ENCODE data around the gene MYH15. TPM values are rescaled to one million over a fixed set of nuclear protein-coding genes. Genes with fewer than 3 reads are reported as not detected.

The MYH15 gene
- total RNA-seq, 1 donor, result 0.36 TPM

GRCh38 chr3:108342837-108343486 is 167.4 kb downstream of the MYH15 start:
- Histone ChIP-seq H3K36me3 (ENCODE audit: insufficient read depth, low read length) (no peaks in the 10 kb centered on the region), H3K4me2 (ENCODE audit: insufficient read depth, low read length) (no peak overlapping the region), H3K9me3 (ENCODE audit: low read depth, low read length) (no peaks in the 10 kb centered on the region), H3K27me3 (ENCODE audit: insufficient read depth, low read length) (peaks cover 7% of the 10 kb centered on the region), H3K4me3 (ENCODE audit: insufficient read depth, low read length) (no peak overlapping the region), H3K4me1 (ENCODE audit: insufficient read depth, low read length) (no peaks in the 10 kb centered on the region), H3K27ac (ENCODE audit: low read depth, low read length) (no peak overlapping the region), H4K20me1 (ENCODE audit: insufficient read depth, low read length) (no peaks in the 10 kb centered on the region), H3K79me2 (ENCODE audit: insufficient read depth, low read length) (no peaks in the 10 kb centered on the region), H2AFZ (ENCODE audit: low read length) (no peak overlapping the region)
- peak; percentile 34 for DNase-seq (ENCODE audit: insufficient read length, low spot score, missing footprints)
- TF ChIP-seq, protein P1, sequence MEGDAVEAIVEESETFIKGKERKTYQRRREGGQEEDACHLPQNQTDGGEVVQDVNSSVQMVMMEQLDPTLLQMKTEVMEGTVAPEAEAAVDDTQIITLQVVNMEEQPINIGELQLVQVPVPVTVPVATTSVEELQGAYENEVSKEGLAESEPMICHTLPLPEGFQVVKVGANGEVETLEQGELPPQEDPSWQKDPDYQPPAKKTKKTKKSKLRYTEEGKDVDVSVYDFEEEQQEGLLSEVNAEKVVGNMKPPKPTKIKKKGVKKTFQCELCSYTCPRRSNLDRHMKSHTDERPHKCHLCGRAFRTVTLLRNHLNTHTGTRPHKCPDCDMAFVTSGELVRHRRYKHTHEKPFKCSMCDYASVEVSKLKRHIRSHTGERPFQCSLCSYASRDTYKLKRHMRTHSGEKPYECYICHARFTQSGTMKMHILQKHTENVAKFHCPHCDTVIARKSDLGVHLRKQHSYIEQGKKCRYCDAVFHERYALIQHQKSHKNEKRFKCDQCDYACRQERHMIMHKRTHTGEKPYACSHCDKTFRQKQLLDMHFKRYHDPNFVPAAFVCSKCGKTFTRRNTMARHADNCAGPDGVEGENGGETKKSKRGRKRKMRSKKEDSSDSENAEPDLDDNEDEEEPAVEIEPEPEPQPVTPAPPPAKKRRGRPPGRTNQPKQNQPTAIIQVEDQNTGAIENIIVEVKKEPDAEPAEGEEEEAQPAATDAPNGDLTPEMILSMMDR (IDR thresholded peaks at IDR 0.05; ENCODE audit: extremely low read depth, low read depth, low read length), result no peak

GRCh38 chr3:108341911-108342310 is 168.5 kb downstream of the MYH15 start:
- no peaks in the 10 kb centered on the region for H3K79me2 ChIP-seq (ENCODE audit: insufficient read depth, low read length)
- H3K27me3 ChIP-seq (ENCODE audit: insufficient read depth, low read length), result peaks cover 7% of the 10 kb centered on the region
- H2AFZ ChIP-seq (ENCODE audit: low read length), result no peak overlapping the region

GRCh38 chr3:108338901-108339545 is 171.4 kb downstream of the MYH15 start:
- no peak for DNase-seq (ENCODE audit: insufficient read length, low spot score, missing footprints)
- Histone ChIP-seq H3K4me1 (ENCODE audit: insufficient read depth, low read length) (no peaks in the 10 kb centered on the region), H3K79me2 (ENCODE audit: insufficient read depth, low read length) (no peaks in the 10 kb centered on the region), H3K27me3 (ENCODE audit: insufficient read depth, low read length) (peaks cover 7% of the 10 kb centered on the region), H2AFZ (ENCODE audit: low read length) (no peak overlapping the region), H3K4me2 (ENCODE audit: insufficient read depth, low read length) (no peak overlapping the region), H3K4me3 (ENCODE audit: insufficient read depth, low read length) (no peak overlapping the region), H3K27ac (ENCODE audit: low read depth, low read length) (no peak overlapping the region), H3K36me3 (ENCODE audit: insufficient read depth, low read length) (no peaks in the 10 kb centered on the region), H3K9me3 (ENCODE audit: low read depth, low read length) (no peaks in the 10 kb centered on the region), H4K20me1 (ENCODE audit: insufficient read depth, low read length) (no peaks in the 10 kb centered on the region)
- TF ChIP-seq, protein P1 (IDR thresholded peaks at IDR 0.05; ENCODE audit: extremely low read depth, low read depth, low read length), result no peak

More at GRCh38 chr3:108341911-108342310, 168.5 kb downstream of the MYH15 start:
- Histone ChIP-seq H3K36me3 (ENCODE audit: insufficient read depth, low read length) (no peaks in the 10 kb centered on the region), H3K4me2 (ENCODE audit: insufficient read depth, low read length) (no peak overlapping the region), H3K9me3 (ENCODE audit: low read depth, low read length) (no peaks in the 10 kb centered on the region), H3K4me3 (ENCODE audit: insufficient read depth, low read length) (no peak overlapping the region), H4K20me1 (ENCODE audit: insufficient read depth, low read length) (no peaks in the 10 kb centered on the region), H3K27ac (ENCODE audit: low read depth, low read length) (no peak overlapping the region), H3K4me1 (ENCODE audit: insufficient read depth, low read length) (no peaks in the 10 kb centered on the region)
- TF ChIP-seq, protein P1 (IDR thresholded peaks at IDR 0.05; ENCODE audit: extremely low read depth, low read depth, low read length), result no peak
- no peak for DNase-seq (ENCODE audit: insufficient read length, low spot score, missing footprints)

GRCh38 chr3:108334701-108335100 is 175.7 kb downstream of the MYH15 start:
- Histone ChIP-seq H3K4me3 (ENCODE audit: insufficient read depth, low read length) (no peak overlapping the region), H4K20me1 (ENCODE audit: insufficient read depth, low read length) (no peaks in the 10 kb centered on the region), H2AFZ (ENCODE audit: low read length) (no peak overlapping the region), H3K36me3 (ENCODE audit: insufficient read depth, low read length) (no peaks in the 10 kb centered on the region), H3K4me1 (ENCODE audit: insufficient read depth, low read length) (no peaks in the 10 kb centered on the region), H3K79me2 (ENCODE audit: insufficient read depth, low read length) (no peaks in the 10 kb centered on the region), H3K9me3 (ENCODE audit: low read depth, low read length) (no peaks in the 10 kb centered on the region), H3K4me2 (ENCODE audit: insufficient read depth, low read length) (no peak overlapping the region), H3K27ac (ENCODE audit: low read depth, low read length) (no peak overlapping the region), H3K27me3 (ENCODE audit: insufficient read depth, low read length) (peaks cover 8% of the 10 kb centered on the region)
- TF ChIP-seq, protein P1 (IDR thresholded peaks at IDR 0.05; ENCODE audit: extremely low read depth, low read depth, low read length), result no peak
- DNase-seq (ENCODE audit: insufficient read length, low spot score, missing footprints), result no peak

All from osteoblast (primary cell).